HG02885 (cell line): ENCODE results near the gene DTX2.
"Not testable (repeated sequence)": the region's sequence is repeated elsewhere in the genome, so short reads cannot be mapped to it uniquely, and the experiment has no call there.

Experiments used
- ATAC-seq: cut with Tn5 transposase; IDR thresholded peaks from one replicate; pipeline ENCODE4 v1.9.1; 2021; ENCODE audit warnings: mild to moderate bottlenecking; ENCODE audit not compliant: unreplicated experiment, poor library complexity

Gene DTX2

DNA sequence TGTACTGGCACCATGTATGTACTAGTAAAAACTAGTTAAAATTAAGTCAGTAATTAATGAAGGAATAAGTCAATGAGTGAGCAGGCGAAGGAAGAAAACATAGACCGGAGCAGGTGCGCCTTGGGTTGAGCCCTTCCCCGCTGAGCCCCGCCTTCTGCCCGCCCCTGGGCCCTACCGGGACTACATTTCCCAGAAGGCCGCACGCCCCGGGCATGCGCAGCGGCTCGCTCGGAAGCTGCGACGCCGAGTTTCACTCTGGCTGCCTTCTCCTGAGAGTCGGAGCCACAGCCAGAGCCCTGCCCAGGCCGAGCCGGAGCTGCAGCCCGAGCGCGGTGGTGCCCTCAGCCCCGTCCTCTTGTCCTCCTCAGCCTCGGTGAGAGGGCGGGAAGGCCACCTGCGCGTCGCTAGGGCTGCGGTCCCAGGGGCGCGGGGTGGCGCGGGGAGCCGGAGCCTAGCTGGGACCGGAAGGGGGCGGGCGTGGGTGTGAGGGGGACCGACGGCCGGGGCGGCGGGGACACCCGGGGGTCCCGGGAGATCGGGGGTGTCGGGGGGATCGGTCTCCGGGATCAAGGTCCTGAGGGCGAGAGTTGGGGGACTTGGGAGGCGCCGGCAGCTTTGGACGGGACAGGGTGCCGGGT lies at the start of gene DTX2:
Gene DTX2, plus strand, starts transcription at position 246 of the 638 bp plus-strand sequence. CDS start 18,801 bp downstream, outside the sequence.
- peak; percentile 98 for ATAC-seq

DNA sequence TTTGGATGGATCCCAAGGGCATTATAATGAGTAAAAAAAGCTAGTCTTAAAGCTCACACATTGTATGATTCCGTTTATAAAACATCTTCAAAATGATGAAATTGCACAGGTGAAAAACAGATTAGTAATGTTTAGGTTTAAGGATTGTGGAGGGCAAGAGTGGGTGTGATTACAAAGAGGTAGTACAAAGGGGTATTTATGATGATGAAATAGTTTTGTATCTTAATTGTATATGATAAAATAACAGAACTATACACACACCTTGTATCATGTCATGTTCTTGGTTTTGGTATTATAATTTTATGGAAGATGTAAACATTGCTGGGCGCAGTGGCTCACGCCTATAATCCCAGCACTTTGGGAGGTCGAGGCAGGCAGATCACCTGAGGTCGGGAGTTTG lies 49.3 kb upstream of the DTX2 start:
- ATAC-seq: no peak

DNA sequence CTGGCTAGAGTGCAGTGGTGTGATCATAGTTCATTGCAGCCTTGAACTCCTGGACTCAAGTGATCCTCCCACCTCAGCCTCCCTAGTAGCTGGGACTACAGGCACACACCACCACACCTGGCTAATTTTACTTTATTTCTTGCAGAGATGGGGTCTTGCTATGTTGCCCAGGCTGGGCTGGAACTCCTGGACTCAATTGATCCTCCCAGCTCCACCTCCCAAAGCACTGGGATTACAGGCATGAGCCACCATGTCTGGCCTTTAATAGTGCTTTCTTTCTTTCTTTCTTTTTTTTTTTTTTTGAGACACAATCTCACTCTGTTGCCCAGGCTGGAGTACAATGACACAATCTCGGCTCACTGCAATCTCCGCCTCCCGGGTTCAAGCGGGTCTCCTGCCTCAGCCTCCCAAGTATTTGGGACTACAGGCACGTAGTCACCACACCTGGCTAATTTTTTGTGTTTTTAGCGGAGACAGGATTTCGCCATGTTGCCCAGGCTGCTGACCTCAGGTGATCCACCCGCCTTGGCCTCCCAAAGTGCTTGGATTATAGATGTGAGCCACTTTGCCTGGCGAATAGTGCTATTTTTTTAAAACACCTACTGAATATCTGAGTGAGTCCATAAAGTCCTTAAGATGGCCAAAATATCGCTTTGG lies 43.7 kb upstream of the DTX2 start:
- not testable (repeated sequence) for ATAC-seq

DNA sequence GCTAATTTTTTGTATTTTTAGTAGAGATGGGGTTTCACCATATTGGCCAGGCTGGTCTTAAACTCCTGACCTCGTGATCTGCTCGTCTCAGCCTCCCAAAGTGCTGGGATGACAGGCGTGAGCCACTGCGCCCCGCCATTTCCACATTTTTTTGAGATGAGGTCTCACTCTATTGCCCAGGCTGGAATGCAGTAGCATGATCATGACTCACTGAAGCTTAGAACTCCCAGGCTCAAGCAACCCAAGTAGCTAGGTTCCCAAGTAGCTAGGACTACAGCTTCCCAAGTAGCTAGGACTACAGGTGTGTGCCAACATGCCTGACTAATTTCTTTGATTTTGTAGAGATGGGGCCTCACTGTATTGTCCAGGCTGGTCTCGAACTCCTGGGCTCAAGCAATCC lies 40.4 kb upstream of the DTX2 start:
- not testable (repeated sequence) for ATAC-seq

DNA sequence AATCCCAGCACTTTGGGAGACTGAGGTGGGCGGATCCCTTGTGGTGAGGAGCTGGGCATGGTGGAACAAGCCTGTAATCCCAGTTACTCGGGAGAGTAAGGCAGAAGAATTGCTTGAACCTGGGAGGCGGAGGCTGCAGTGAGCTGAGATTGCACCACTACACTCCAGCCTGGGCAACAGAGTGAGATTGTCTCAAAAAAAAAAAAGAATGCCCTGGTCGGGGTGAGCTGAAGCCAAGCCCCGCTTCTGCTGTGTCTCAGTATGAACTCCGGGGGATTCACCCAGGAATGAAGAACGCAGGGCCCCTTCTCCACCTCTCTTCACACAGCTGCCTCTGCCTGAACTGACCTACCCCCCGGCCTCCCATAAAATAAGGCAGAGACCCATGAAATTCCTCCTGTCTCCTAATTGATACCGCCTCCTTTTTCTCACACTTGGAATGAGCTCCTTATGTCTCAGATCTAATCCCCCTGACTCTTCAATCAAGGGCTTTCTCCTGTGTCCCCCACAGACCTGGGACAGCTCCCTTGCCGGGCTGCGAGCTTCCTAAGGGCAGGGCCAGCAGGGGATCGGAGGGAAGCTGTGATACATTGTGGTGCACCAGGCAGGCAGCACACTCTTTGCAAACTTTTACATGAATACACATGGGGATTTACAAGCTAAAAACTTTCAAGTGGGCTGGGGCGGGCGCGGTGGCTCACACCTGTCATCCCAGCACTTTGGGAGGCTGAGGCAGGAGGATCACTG lies 37.7 kb upstream of the DTX2 start:
- no peak for ATAC-seq

DNA sequence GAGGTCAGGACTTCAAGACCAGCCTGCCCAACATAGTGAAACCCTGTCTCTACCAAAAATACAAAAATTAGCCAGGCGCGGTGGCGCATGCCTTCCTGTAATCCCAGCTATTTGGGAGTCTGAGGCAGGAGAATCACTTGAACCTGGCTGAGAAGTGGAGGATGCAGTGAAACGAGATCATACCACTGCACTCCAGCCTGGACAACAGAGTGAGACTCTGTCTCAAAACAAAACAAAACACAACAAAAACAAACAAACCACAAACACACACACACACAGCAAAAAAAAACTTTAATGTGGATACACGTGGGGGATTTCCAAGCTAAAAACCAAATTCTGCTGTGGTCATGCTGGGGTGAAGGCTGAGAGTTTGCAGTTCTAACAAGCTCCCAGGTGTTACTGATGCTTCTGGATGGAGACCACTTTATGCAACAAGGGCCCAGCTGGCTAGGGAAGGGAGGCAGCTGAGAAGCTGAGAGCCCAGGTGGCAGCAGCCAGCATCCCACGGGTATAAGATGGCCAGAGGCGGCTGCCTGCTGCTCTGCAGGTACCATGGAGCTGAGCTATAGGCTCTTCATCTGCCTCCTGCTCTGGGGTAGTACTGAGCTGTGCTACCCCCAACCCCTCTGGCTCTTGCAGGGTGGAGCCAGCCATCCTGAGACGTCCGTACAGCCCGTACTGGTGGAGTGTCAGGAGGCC lies 36.9 kb upstream of the DTX2 start, which contains the start of gene ZP3:
Gene ZP3, plus strand, starts transcription at position 538 of the 699 bp plus-strand sequence. Its CDS starts 15 bp downstream, at position 553.
- peak; percentile 63 for ATAC-seq

DNA sequence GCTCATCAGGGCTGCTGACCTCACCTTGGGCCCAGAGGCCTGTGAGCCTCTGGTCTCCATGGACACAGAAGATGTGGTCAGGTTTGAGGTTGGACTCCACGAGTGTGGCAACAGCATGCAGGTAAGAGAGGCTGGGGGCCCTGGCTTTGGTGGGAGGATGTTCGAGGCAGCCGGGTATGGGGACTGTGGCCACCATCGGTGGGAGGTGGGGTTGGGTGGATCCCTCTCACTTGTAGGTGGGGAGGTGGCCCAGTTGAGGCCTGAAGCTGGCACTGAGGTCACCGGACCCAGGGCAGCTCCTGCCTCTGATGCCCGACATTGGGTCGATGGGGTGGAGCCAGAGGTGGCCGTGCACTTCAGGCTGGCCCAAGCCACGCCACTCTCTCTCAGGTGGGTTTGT lies 36.4 kb upstream of the DTX2 start:
- peak; percentile 4 for ATAC-seq

DNA sequence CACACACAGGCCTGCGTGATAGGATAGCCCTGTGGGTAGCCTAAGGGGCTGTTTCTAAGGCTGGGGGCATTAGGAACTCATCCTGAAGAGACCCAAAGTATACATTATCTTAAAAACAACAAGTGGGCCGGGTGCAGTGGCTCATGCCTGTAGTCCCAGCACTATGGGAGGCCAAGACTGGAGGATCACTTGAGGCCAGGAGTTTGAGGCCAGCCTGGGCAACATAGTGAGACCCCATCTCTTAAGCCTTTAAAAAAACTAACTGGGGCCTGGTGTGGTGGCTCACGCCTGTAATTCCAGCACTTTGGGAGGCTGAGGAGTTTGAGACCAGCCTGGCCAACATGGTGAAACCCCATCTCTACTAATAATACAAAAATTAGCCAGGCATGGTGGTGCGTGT lies 36.0 kb upstream of the DTX2 start:
- ATAC-seq: not testable (repeated sequence)

DNA sequence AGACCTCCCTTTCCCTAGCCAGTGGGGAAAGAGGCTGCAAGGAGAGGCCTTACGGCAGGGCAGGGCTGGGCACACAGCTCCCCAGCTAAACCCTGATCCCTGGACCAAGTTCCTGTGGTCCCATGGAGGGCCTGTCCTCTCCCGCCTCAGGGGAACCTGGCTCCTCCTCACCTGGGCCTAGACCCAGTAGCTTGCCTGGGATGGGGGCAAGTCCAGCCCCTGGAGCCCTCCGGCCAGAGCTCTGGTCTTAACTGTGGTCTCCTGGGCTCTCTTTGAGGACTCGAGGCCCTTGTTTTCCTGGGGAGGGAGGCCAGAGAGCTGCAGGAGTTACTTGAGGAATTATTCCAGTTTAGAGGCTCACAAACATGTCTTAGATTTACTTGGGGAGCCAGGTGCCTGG lies 35.3 kb upstream of the DTX2 start:
- ATAC-seq: no peak

DNA sequence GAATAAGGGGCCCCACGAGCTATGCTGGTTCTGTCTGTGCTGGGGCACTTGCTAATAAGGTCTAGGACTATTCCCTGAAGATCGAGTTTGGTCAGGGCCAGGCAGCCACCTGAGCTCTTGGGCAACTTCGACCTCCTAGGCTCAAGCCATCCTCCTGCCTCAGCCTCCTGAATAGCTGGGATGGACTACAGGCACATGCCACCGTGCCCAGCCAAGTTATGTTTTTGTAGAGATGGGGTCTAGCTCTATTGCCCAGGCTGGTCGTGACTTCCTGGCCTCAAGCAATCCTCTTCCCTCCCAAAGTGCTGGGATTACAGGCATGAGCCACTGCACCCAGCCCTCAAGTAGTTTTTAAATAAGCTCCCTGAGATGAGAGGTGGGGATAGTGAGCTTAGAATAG lies 33.9 kb upstream of the DTX2 start:
- no peak for ATAC-seq

DNA sequence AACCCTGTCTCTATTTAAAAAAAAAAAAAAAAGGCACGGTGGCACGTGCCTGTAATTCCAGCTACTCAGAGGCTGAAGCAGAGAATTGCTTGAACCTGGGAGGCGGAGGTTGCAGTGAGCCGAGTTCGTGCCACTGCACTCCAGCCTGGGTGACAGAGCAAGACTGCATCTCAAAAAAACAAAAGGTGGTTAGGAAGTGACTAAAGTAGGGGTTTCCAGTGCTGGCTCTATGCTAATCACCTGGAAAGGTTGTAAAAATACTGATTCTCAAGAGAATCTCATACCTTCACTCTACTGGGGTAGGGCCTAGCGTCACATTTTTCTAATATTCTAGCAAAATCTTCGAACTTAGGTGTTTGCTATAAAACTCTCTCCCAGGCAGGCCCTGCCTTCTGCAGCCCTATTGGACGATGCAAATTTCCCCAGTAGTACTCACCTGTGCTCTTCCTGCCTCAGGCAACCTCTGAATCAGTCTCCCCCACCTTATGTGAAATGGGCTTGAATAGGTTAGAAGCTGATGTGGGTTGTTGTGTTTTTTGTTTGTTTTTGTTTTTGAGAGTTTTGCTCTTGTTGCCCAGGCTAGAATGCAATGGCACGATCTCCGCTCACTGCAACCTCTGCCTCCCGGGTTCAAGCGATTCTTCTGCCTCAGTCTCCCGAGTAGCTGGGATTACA lies 33.2 kb upstream of the DTX2 start:
- no peak for ATAC-seq

DNA sequence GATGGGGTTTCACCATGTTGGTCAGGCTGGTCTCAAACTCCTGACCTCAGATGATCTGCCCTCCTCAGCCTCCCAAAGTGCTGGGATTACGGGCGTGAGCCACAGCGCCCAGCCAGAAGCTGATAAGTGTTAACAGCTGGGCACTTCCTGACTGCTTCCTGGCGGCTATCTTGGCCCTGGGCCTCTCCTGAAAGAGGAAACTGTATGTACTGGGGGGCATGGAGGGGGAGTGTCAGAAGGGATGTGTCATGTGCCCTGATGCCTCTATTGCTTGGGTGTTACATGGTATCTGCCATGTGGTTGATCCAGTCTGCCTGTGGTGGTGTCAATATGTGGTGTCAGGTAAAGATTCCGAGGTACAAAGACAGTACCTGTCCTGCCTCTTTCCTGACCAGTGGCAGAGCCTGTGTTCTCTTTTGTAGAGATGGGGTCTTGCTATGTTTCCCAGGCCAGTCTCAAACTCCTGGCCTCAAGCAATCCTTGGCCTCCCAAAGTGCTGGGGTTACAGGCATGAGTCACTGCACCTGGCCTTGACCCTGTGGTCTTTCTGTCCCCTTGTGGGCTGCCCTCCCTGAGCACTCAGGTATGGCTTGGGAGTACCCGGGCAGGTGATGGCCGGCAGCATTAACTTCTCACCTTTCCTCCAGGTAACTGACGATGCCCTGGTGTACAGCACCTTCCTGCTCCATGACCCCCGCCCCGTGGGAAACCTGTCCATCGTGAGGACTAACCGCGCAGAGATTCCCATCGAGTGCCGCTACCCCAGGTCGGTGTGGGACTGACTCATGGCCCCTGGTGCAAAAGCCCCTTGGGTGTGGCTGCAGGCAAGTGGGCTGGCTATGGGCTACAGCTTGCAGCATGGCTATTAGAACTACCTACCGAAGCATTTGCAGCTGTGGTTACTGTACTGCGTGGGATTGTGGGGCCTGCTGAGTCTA lies 32.4 kb upstream of the DTX2 start:
- no peak for ATAC-seq

DNA sequence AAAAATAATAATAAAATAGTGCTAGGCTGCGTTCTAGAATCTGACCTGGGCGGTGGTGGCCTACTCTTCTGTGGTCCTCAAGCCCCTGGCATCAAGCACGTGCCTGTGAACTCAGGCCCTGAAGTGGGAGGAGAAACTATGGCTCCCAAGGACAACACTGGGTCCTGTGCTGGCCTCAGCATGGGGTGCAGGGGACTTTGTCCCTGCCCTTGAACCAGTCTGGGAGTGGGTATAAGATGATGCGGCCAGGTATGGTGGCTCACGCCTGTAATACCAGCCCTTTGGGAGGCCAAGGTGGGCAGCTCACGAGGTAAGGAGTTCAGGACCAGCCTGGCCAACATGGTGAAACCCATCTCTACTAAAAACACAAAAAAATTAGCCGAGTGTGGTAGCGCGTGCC lies 31.3 kb upstream of the DTX2 start:
- no peak for ATAC-seq

DNA sequence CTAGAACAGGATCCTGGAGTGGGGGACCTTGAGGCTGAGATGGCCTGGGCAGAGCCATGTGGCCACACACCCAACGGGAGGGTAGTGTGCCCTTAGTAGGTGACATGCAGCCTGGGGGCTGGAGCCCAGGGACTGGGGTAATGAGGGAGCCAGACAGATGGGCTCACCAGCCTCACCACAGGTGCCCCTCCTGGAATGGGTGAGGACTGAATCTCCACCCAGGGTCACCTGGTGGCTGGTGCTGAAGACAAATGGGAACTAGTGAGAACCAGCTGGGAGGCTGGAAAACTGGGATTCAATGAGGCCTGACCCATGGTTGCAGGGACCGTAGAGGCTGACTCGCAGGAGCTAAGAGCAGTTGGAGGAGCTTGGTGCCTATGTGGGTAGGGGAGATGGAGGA lies 30.7 kb upstream of the DTX2 start:
- ATAC-seq: no peak

DNA sequence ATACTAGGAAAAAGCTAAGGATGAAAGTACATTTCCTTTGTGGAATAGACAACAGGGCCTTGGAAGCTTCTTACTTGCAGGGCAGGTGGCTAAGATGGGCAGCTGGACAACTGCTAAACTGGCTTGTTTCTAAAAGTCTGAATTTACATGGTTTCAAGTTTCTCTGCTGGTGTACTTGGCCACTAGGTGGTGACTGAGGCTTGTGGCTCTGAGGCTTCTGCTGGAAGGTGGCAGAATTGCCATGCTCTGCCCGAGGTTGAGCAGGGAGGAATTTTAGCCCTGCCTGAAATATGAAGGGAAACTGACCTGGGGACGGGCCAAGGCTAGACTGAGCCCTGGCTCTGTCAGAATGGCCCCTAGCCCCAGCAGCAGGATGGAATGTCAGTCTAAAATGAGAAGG lies 23.6 kb upstream of the DTX2 start:
- peak; percentile 65 for ATAC-seq

DNA sequence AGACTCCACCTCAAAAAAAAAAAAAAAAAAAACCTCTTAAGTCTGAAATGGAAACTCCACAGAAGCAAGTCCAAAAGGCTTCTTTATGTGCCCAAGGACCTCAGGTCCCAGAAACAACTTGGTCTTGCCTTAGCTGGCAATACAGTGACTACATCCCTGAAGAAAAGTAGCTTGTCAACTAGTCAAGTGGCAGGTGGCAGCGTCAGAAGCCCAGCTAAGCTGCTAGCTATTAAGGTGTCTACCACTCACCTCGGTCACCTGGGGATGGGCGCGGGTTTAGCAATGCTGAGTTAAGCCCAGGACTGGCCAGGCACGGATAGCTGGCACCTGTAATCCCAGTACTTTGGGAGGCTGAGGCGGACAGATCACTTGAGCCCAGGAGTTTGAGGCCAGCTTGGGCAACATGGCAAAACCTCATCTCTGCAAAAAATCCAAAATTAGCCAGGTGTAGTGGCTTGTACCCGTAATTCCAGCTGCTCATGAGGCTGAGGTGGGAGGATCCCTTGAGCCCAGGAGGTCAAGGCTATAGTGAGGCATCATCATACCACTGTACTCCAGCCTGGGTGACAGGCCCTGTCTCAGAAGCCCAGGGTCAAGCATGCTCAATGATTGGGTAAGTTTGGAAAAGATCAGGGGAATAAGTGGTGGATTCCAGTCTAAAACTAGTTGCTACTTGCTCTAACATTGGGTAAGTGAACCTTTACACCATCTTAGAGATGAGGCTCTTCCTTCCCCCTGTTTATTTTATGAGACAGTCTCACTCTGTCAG lies 22.2 kb upstream of the DTX2 start:
- not testable (repeated sequence) for ATAC-seq

DNA sequence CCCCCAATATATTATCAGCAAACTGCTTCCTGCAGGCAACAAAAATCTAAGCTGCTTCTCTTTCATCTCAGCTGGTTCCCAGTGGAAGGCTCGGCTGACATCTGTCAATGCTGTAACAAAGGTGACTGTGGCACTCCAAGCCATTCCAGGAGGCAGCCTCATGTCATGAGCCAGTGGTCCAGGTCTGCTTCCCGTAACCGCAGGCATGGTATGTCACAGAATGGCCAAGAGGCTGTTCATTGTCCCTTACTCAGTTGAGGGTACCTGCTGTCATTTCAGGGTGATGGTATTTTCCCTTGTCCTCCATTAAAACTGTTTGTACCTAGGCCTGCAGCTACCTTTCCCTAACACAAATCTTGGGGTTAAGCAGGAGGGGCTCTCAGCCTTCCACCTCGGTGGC lies 21.1 kb upstream of the DTX2 start:
- ATAC-seq: not testable (repeated sequence)

DNA sequence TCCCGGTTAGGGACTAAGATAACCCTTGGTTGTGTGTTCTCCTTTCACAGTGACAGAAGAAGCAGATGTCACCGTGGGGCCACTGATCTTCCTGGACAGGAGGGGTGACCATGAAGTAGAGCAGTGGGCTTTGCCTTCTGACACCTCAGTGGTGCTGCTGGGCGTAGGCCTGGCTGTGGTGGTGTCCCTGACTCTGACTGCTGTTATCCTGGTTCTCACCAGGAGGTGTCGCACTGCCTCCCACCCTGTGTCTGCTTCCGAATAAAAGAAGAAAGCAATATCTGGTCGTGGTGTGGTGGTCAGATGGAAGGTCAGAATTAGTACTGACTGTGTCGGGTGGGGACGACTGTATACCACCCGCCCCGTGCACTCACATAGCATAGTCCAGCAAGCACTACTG lies 19.7 kb upstream of the DTX2 start:
- ATAC-seq: peak; percentile 66
